ENCODE results near the gene F2RL3.
"Not testable (repeated sequence)": the region's sequence is repeated elsewhere in the genome, so short reads cannot be mapped to it uniquely, and the experiment has no call there.

The F2RL3 gene

GRCh38 chr19:16922949-16923348 lies 34.1 kb downstream of the F2RL3 start:
- no peak for DNase-seq

GRCh38 chr19:16927883-16928282 lies 39.1 kb downstream of the F2RL3 start:
- no peak for DNase-seq

DNA sequence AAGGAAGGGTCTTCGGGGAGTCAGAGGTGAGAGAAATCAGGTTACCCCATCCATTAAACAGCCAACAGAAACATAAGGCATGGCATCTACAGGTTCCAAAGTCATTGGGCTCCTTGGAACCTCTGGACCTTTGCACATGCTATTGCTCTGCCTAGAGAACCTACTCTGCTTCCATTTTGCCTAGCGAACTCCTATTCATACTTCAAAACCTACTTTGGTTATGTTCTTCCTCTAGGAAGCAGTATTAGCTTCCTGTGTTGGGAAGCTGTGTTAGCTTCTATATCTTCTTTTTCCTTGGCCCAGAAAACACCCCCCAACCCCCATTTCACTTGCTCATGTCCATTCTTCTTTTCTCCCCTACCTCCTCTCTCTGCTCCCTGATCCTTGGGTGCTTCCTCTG lies 39.6 kb downstream of the F2RL3 start:
- no peak for DNase-seq

DNA sequence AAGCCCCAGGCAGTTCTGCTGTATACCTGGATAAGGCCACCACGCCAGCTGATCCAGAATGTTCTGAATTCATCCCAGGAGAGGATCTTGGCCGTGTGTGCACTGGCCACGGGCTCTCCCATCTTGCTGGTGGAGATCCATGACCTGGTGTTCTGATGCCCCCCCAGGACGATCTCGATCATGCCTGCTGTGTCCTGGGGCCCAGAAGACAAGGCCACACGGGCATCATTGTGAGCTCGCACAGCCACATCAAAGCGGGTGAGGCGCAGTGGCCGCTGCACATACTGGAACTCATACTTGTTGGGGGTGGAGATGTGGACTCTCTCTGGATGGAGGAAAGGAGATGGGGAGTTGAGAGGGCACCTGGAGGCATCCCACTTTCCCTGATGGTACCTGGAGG lies 40.1 kb downstream of the F2RL3 start:
- DNase-seq: no peak

DNA sequence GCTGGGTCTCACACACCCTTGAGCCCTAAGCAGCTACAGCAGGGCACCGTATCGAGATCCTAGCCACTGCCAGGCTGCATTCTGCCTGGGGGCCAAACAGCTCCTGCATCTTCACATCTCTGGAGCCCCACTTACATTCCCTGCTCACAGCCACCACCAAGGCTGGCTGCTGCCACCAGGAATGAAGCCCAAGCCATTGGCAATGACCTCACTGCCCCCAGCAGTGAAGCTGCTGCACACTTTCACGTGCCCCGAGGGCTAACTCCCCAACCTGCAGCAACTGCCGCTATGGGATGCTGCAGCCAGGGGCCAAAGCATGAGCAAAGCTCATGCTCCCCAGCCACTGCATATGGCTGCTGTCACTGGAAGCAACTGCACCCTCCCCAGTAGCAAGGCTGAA lies 42.0 kb downstream of the F2RL3 start:
- DNase-seq: no peak

- DNase-seq: no peak
These were observed 42.5 kb downstream of the F2RL3 start for GRCh38 chr19:16931306-16931705.

- no peak for DNase-seq
These were observed 45.7 kb downstream of the F2RL3 start for GRCh38 chr19:16934489-16934888.

DNA sequence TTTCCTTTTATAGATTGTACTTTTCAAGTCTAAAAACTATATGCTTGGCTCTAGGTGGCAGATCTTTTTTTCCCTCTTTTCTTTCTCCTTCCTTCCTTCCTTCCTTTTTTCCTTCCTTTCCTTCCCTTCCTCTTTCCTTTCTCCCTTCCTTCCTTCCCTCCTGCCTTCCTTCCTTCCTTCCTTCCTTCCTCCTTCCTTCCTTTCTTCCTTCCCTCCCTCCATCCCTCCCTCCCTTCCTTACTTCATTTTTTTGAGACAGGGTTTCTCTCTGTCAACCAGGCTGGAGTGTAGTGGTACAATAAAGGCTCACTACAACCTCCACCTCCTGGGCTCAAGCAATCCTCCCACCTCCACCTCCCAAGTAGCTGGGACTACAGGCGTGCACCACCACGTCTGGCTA lies 48.1 kb downstream of the F2RL3 start:
- no peak for DNase-seq

DNA sequence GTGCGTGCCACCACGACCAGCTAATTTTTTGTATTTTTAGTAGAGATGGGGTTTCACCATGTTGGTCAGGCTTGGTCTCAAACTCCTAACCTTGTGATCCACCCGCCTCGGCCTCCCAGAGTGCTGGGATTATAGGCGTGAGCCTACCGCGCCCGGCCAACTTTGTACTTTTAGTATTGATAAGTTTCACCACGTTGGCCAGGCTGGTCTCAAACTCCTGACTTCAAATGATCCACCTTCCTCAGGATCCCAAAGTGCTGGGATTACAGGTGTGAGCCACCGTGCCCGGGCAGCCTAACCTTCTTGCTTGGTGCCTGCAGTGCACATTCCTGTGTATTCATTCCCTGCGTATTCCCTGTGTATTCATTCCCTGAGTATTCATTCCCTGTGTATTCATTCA lies 49.0 kb downstream of the F2RL3 start:
- not testable (repeated sequence) for DNase-seq

DNA sequence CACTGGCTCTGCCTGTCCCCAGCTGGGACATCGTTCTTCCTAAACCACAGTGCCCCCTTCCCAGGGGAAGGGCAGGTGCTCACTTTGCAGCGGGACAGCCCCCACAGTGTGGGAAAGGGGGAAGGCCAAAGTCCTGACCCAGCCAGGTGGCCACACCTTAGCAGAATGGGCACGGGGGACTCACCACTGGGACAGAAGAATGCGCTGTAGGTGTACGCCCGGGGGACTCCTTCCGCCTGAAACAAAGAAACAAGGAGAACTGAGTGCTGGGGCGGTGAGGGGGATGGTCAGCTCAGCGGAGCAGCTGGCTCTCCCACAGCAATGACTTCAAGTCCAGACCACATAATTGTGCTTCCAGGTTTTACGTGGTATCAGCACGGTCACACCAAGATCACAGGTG lies 49.4 kb downstream of the F2RL3 start:
- no peak for DNase-seq

DNA sequence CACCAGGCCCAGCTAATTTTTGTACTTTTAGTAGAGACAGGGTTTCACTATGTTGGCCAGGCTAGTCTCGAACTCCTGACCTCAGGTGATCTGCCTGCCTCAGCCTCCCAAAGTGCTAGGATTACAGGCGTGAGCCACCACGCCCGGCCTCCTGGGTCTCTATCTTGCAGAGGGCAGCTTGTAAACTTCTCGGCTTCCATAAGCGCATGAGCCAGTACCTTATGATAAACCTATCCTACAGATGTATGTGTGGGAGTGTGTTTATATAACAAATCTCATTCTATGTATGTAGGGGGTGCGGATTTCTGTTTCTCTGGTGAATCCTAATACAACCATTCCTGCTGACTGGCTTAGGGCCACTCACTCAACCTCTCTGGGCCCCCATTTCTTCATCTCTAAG lies 51.3 kb downstream of the F2RL3 start:
- not testable (repeated sequence) for DNase-seq

DNA sequence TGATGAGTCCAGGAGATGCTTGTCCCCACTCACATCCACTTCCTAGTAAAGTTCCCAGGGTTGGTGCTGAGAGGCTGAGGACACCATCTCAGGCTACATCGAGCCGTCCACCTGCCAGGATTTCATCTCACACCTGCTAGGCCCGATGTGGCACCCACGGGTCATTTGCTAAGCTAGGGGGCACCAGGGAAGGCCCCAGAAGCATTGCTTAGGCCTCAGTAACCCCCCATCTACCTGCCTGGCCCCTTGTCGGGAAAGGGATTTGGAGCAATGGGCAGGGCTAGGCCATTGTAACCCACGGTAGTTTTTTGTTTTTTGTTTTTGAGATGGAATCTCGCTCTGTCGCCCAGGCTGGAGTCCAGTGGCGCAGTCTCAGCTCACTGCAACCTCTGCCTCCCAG lies 51.8 kb downstream of the F2RL3 start:
- DNase-seq: no peak

All from NCI-H524 treated with DMSO at 0.1 percent for 48 hours (cell line).